ENCODE results near the gene EDC3.
A peak's percentile ranks its signal among the peaks of the same experiment; 100 is the strongest.

Gene EDC3

GRCh38 chr15:74624020-74624602, 71.7 kb downstream of the EDC3 start:
- no peak for DNase-seq

GRCh38 chr15:74622758-74623157, 73.1 kb downstream of the EDC3 start:
- DNase-seq = no peak

GRCh38 chr15:74621936-74622335, 73.9 kb downstream of the EDC3 start:
- no peak for DNase-seq

GRCh38 chr15:74621546-74621920, 74.3 kb downstream of the EDC3 start:
- no peak for DNase-seq

GRCh38 chr15:74620636-74621545, 74.9 kb downstream of the EDC3 start:
- peak; percentile 69 for DNase-seq

- DNase-seq = no peak
These were observed 75.7 kb downstream of the EDC3 start for GRCh38 chr15:74619916-74620635.

GRCh38 chr15:74618841-74619596, 76.8 kb downstream of the EDC3 start:
- no peak for DNase-seq

GRCh38 chr15:74616996-74617395, 78.8 kb downstream of the EDC3 start:
- DNase-seq = no peak

- DNase-seq = peak; percentile 64
These were observed 79.4 kb downstream of the EDC3 start for GRCh38 chr15:74616366-74616939.

- DNase-seq = peak; percentile 98
These were observed 80.1 kb downstream of the EDC3 start, which contains the start of gene CLK3 for GRCh38 chr15:74615508-74616365. Gene CLK3, plus strand, starts transcription at chr15:74615836. Its CDS starts 3,361 bp downstream, at chr15:74619197.

GRCh38 chr15:74614744-74615507, 80.9 kb downstream of the EDC3 start:
- DNase-seq = no peak

GRCh38 chr15:74613953-74614743, 81.7 kb downstream of the EDC3 start:
- DNase-seq = peak; percentile 93

- no peak for DNase-seq
These were observed 82.5 kb downstream of the EDC3 start for GRCh38 chr15:74613089-74613952.

GRCh38 chr15:74612677-74613076, 83.1 kb downstream of the EDC3 start:
- DNase-seq = no peak

GRCh38 chr15:74611834-74612233, 84.0 kb downstream of the EDC3 start:
- no peak for DNase-seq

- DNase-seq = no peak
These were observed 84.5 kb downstream of the EDC3 start for GRCh38 chr15:74611341-74611740.

GRCh38 chr15:74610302-74610951, 85.4 kb downstream of the EDC3 start:
- DNase-seq = no peak

GRCh38 chr15:74609938-74610301, 85.9 kb downstream of the EDC3 start:
- no peak for DNase-seq
